AG09319 (cell line): ENCODE results near the gene MIAT.
A peak's percentile ranks its signal among the peaks of the same experiment; 100 is the strongest.

ENCODE experiments used
- DNase-seq: peaks from one replicate; pipeline ENCODE4 v3.0.0-alpha.2; 2010; ENCODE audit warnings: low read depth; ENCODE audit errors: extremely low read depth
- CTCF ChIP-seq: IDR thresholded peaks from 2 replicates; pipeline ENCODE4 v1.5.1; 2011; ENCODE audit warnings: low read depth, mild to moderate bottlenecking, inconsistent platforms, low read length, moderate library complexity

Gene MIAT

GRCh38 chr22:26648528-26649388, 8.6 kb upstream of the MIAT start:
- no peak for TF ChIP-seq CTCF
- no peak for DNase-seq

GRCh38 chr22:26650722-26651421, 6.5 kb upstream of the MIAT start:
- no peak for DNase-seq
- TF ChIP-seq CTCF: no peak

GRCh38 chr22:26651815-26652214, 5.6 kb upstream of the MIAT start:
- no peak for DNase-seq
- no peak for TF ChIP-seq CTCF

GRCh38 chr22:26658161-26658560, 773 bp downstream of the MIAT start:
- DNase-seq: no peak
- TF ChIP-seq CTCF: no peak

GRCh38 chr22:26658671-26659478, 1.5 kb downstream of the MIAT start:
- no peak for TF ChIP-seq CTCF

GRCh38 chr22:26660356-26660755, 3.0 kb downstream of the MIAT start:
- no peak for TF ChIP-seq CTCF
- DNase-seq: no peak

More at GRCh38 chr22:26658671-26659478, 1.5 kb downstream of the MIAT start:
- peak; percentile 80 for DNase-seq
